Hepatocyte (in vitro differentiated cells): ENCODE data around the gene FLRT2. TPM values are rescaled to one million over a fixed set of nuclear protein-coding genes. Genes with fewer than 3 reads are reported as not detected.

Experiments used
- DNase-seq: peaks from one replicate; pipeline ENCODE4 v3.0.0-alpha.2; 2016; ENCODE audit warnings: low spot score
- H2AFZ ChIP-seq: fragments of 200-600 bp; sonication (generic); 2 replicates; pipeline ENCODE4 v1.6.0; 2016; ENCODE audit warnings: antibody characterized with exemption, mild to moderate bottlenecking
- H3K27ac ChIP-seq: fragments of 200-600 bp; sonication (generic); 2 replicates; pipeline ENCODE4 v1.5.1; 2016; ENCODE audit warnings: mild to moderate bottlenecking
- H3K27me3 ChIP-seq: fragments of 200-600 bp; sonication (generic); 2 replicates; pipeline ENCODE4 v1.6.1; 2016
- H3K36me3 ChIP-seq: fragments of 200-600 bp; sonication (generic); replicated peaks from 2 replicates; pipeline ENCODE4 v1.5.1; 2016; ENCODE audit warnings: low read depth; ENCODE audit not compliant: insufficient read depth
- H3K4me1 ChIP-seq: fragments of 200-600 bp; sonication (generic); 2 replicates; pipeline ENCODE4 v1.5.1; 2016; ENCODE audit warnings: mild to moderate bottlenecking, moderate library complexity; ENCODE audit not compliant: insufficient read depth
- H3K4me2 ChIP-seq: fragments of 200-600 bp; sonication (generic); 2 replicates; pipeline ENCODE4 v1.6.0; 2016
- H3K4me3 ChIP-seq: fragments of 200-600 bp; sonication (generic); 2 replicates; pipeline ENCODE4 v1.5.1; 2016; ENCODE audit warnings: mild to moderate bottlenecking
- H3K79me2 ChIP-seq: fragments of 200-600 bp; sonication (generic); 2 replicates; pipeline ENCODE4 v1.6.0; 2017; ENCODE audit warnings: mild to moderate bottlenecking
- H3K9me2 ChIP-seq: fragments of 200-600 bp; sonication (generic); replicated peaks from 2 replicates; pipeline ENCODE4 v1.6.0; 2017; ENCODE audit warnings: mild to moderate bottlenecking; ENCODE audit not compliant: insufficient read depth
- H3K9me3 ChIP-seq: fragments of 200-600 bp; sonication (generic); 2 replicates; pipeline ENCODE4 v1.5.1; 2016; ENCODE audit warnings: low read depth, mild to moderate bottlenecking
- H4K20me1 ChIP-seq: fragments of 200-600 bp; sonication (generic); 2 replicates; pipeline ENCODE4 v1.6.0; 2016; ENCODE audit warnings: mild to moderate bottlenecking; ENCODE audit not compliant: insufficient read depth, poor library complexity, severe bottlenecking
- CTCF ChIP-seq: fragments of 200-600 bp; sonication (generic); IDR thresholded peaks from 2 replicates; pipeline ENCODE4 v1.5.1; 2016; ENCODE audit warnings: antibody characterized with exemption, mild to moderate bottlenecking; ENCODE audit not compliant: poor library complexity
- EZH2 ChIP-seq: fragments of 200-600 bp; sonication (generic); IDR thresholded peaks from 2 replicates; pipeline ENCODE4 v1.6.1; 2016; ENCODE audit warnings: antibody characterized with exemption, mild to moderate bottlenecking, borderline replicate concordance
- EZH2phosphoT487 ChIP-seq: fragments of 200-600 bp; sonication (generic); IDR thresholded peaks from one replicate; pipeline ENCODE4 v1.6.1; 2018; ENCODE audit warnings: antibody characterized with exemption, mild to moderate bottlenecking, low read depth, moderate library complexity; ENCODE audit not compliant: unreplicated experiment, severe bottlenecking
- WGBS: methylation state at CpG from one replicate; pipeline ENCODE4 v1.1.6; 2016; ENCODE audit warnings: low lambda C conversion rate; ENCODE audit errors: missing lambda C conversion rate; 5-methylcytosine and 5-hydroxymethylcytosine counted together
- polyA plus RNA-seq: library from polyadenylated mRNA; unstranded; fragments of >200 nt; fragmentation: Nextera tagmentation; extraction: Ambion mirVana; gene quantifications from 2 replicates; pipeline ENCODE4 v1.2.1, GENCODE V29; 2016
- total RNA-seq: library from RNA; depleted of rRNA; stranded (reverse); fragments of >200 nt; gene quantifications from 2 replicates; pipeline ENCODE4 v1.2.3, GENCODE V29; 2014

Gene FLRT2
- total and polyA plus RNA-seq, 2 experiments from 2014 or later = 32.9 to 42.3 TPM

DNA sequence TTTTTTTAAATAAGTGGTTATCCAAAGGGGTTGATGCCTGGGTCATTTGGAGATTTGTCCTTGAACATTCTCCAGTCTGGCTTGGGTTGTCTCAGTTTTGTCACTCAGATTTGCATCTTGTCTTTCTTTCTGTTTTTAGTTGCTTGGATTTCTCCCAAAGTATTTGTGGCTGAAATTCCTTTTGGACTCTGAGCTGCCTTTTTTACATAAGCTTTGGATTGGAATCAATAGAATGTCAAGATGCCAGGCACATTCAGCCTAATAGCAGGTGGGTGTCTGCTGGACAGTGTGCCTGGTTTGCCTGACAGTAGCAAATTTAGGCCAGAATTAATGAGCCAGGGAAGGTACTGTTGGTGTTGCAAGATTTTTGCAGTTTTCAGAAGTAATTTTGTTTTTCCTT is 50.0 kb downstream of the FLRT2 start:
- no peak for DNase-seq
- Histone ChIP-seq H3K9me2 (no peaks in the 10 kb centered on the region), H2AFZ (no peak overlapping the region), H3K4me2 (no peak overlapping the region), H4K20me1 (peaks cover 33% of the 10 kb centered on the region), H3K9me3 (no peaks in the 10 kb centered on the region), H3K27ac (no peak overlapping the region), H3K36me3 (no peaks in the 10 kb centered on the region), H3K79me2 (peaks cover 72% of the 10 kb centered on the region), H3K27me3 (no peaks in the 10 kb centered on the region), H3K4me1 (peaks cover 29% of the 10 kb centered on the region), H3K4me3 (no peak overlapping the region)
- TF ChIP-seq EZH2 (no peak), EZH2phosphoT487 (no peak)

GRCh38 chr14:85580536-85581140 is 50.7 kb downstream of the FLRT2 start:
- TF ChIP-seq EZH2phosphoT487 = no peak
- no peak for TF ChIP-seq EZH2
- no peak for TF ChIP-seq CTCF
- Histone ChIP-seq H3K79me2 (peaks cover 73% of the 10 kb centered on the region), H3K4me1 (peaks cover 24% of the 10 kb centered on the region), H3K9me2 (no peaks in the 10 kb centered on the region), H3K4me3 (no peak overlapping the region), H3K9me3 (no peaks in the 10 kb centered on the region), H3K4me2 (no peak overlapping the region), H4K20me1 (peaks cover 31% of the 10 kb centered on the region), H3K27ac (peak overlapping the region; percentile 23), H2AFZ (no peak overlapping the region), H3K36me3 (no peaks in the 10 kb centered on the region), H3K27me3 (no peaks in the 10 kb centered on the region)
- WGBS = 89% methylated on average over 8 of the region's 8 CpGs
- no peak for DNase-seq

DNA sequence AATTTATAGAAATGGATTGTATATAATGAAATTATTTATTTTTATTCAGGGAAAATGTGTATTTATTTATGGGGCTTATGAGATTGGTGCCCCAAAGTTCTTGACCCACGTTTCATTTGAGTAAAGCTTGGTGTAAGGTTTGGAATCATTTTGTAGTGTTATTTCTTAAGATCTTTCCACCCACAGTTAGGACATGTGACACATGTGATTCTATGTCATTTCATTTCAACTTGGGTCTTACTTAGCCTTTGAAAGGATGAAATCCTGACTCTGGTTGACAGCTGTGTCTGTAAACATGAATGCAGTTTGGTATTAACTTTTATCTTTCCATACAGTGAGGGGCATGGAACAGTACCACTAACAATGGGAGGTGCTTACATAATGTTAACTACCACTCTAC is 51.7 kb downstream of the FLRT2 start:
- TF ChIP-seq EZH2phosphoT487 = no peak
- no peak for TF ChIP-seq CTCF
- no peak for TF ChIP-seq EZH2
- Histone ChIP-seq H3K9me2 (no peaks in the 10 kb centered on the region), H3K79me2 (peaks cover 71% of the 10 kb centered on the region), H3K4me3 (no peak overlapping the region), H3K36me3 (no peaks in the 10 kb centered on the region), H3K27me3 (no peaks in the 10 kb centered on the region), H3K4me2 (no peak overlapping the region), H2AFZ (no peak overlapping the region), H3K4me1 (peaks cover 20% of the 10 kb centered on the region), H3K9me3 (no peaks in the 10 kb centered on the region), H3K27ac (no peak overlapping the region), H4K20me1 (peaks cover 29% of the 10 kb centered on the region)
- DNase-seq = no peak
- WGBS = 74% methylated on average over 1 of the region's 1 CpG

GRCh38 chr14:85583380-85583779 is 53.4 kb downstream of the FLRT2 start:
- Histone ChIP-seq H3K9me3 (no peaks in the 10 kb centered on the region), H3K36me3 (no peaks in the 10 kb centered on the region), H3K9me2 (no peaks in the 10 kb centered on the region), H3K79me2 (peaks cover 62% of the 10 kb centered on the region), H3K27ac (no peak overlapping the region), H4K20me1 (peaks cover 20% of the 10 kb centered on the region), H3K27me3 (no peaks in the 10 kb centered on the region), H3K4me2 (peak overlapping the region; percentile 31), H3K4me1 (peaks cover 12% of the 10 kb centered on the region), H2AFZ (no peak overlapping the region), H3K4me3 (no peak overlapping the region)
- no peak for DNase-seq
- WGBS = 72% methylated on average over 5 of the region's 5 CpGs
- TF ChIP-seq EZH2phosphoT487 (no peak), CTCF (no peak), EZH2 (no peak)
